ENCODE data around the gene STK17B. TPM values are rescaled to one million over a fixed set of nuclear protein-coding genes. Genes with fewer than 3 reads are reported as not detected.
"Not testable (repeated sequence)": the region's sequence is repeated elsewhere in the genome, so short reads cannot be mapped to it uniquely, and the experiment has no call there.

STK17B gene
- total and polyA plus RNA-seq, 9 of the 15 experiments (the other 6 are each of a cell fraction or from before 2014, with no cell fraction given): 2.3 to 17.7 (median 8.5) TPM

GRCh38 chr2:196096264-196096663 is 75.1 kb downstream of the STK17B start:
- Histone ChIP-seq H4K20me1 (replicated peaks; ENCODE audit: control insufficient read depth, insufficient read depth, low read length) (no peaks in the 10 kb centered on the region), H3K36me3 (ENCODE audit: control insufficient read depth, insufficient read depth, low read length) (no peaks in the 10 kb centered on the region), H3K4me3 (no peak overlapping the region), H3K27ac (ENCODE audit: extremely low read depth, low read depth, low read length) (no peak overlapping the region), H3K9me3 (replicated peaks; ENCODE audit: control insufficient read depth, insufficient read depth, low read depth, low read length) (no peaks in the 10 kb centered on the region), H2AFZ (ENCODE audit: low read depth, low read length) (no peak overlapping the region), H3K9ac (ENCODE audit: insufficient read depth in 1 of 2, low read depth in 2 of 2, low read length in 2 of 2) (no peak overlapping the region), H3K4me2 (ENCODE audit: insufficient read depth, low read length) (no peak overlapping the region), H3K79me2 (ENCODE audit: control insufficient read depth, insufficient read depth, low read length) (no peaks in the 10 kb centered on the region), H3K27me3 (ENCODE audit: control insufficient read depth in 2 of 2, insufficient read depth in 2 of 2, low read length in 2 of 2) (no peaks in the 10 kb centered on the region), H3K4me1 (replicated peaks in 1 of 2; ENCODE audit: control insufficient read depth in 2 of 2, insufficient read depth in 2 of 2, low read length in 2 of 2) (peaks cover 0 to 15% of the 10 kb centered on the region in 2 experiments; a peak in 4 of 5 replicates), H3K9me1 (ENCODE audit: control insufficient read depth, insufficient read depth, low read length) (no peaks in the 10 kb centered on the region)
- 55% methylated on average over 4 of the region's 4 CpGs for WGBS (ENCODE audit: insufficient coverage, low coverage, missing lambda C conversion rate)
- intact Hi-C loops (cut with micrococcal nuclease) (no loop called here), in situ Hi-C loops (cut with MboI) (no loop called here)
- BruUV-seq (replicated peaks): no TSS peak
- ChIA-PET CTCF (ENCODE audit: low intra/inter-chr PET ratio) (no interaction called here), POLR2A (no interaction called here)
- FAIRE-seq (no peak), ATAC-seq (no peak), DNase-seq (ENCODE audit: extremely low read depth in 1 of 4, low spot score in 3 of 4) (no peak)
- no peak for TF ChIP-seq ESRRA (IDR thresholded peaks at IDR 0.05; ENCODE audit: borderline replicate concordance, low read depth)
- no peak for TF ChIP-seq L3MBTL2 (IDR thresholded peaks at IDR 0.05)
- TF ChIP-seq NCOA4 (IDR thresholded peaks at IDR 0.05; ENCODE audit: partially characterized antibody): no peak
- TF ChIP-seq NUFIP1 (IDR thresholded peaks at IDR 0.05; ENCODE audit: partially characterized antibody): no peak

DNA sequence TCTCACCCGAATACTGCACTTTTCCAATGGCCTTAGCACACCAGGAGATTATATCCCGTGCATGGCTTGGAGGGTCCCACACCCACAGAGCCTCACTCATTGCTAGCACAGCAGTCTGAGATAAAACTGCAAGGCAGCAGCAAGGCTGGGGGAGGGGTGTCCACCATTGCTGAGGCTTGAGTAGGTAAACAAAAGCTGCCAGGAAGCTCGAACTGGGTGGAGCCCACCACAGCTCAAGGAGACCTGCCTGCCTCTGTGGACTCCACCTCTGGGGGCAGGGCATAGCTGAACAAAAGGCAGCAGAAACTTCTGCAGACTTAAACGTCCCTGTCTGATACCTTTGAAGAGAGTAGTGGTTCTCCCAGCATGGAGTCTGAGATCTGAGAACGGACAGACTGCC is 81.9 kb downstream of the STK17B start:
- ATAC-seq; H3K9ac ChIP-seq (ENCODE audit: insufficient read depth in 1 of 2, low read depth in 2 of 2, low read length in 2 of 2); H3K4me2 ChIP-seq (ENCODE audit: insufficient read depth, low read length); H4K20me1 ChIP-seq (replicated peaks; ENCODE audit: control insufficient read depth, insufficient read depth, low read length); H3K4me3 ChIP-seq; BruUV-seq (replicated peaks); CTCF ChIA-PET (ENCODE audit: low intra/inter-chr PET ratio); FAIRE-seq; H3K9me1 ChIP-seq (ENCODE audit: control insufficient read depth, insufficient read depth, low read length); H3K4me1 ChIP-seq (replicated peaks in 1 of 2; ENCODE audit: control insufficient read depth in 2 of 2, insufficient read depth in 2 of 2, low read length in 2 of 2); DNase-seq (ENCODE audit: extremely low read depth in 1 of 4, low spot score in 3 of 4); POLR2A ChIA-PET; H3K79me2 ChIP-seq (ENCODE audit: control insufficient read depth, insufficient read depth, low read length); intact Hi-C loops (cut with micrococcal nuclease); H3K9me3 ChIP-seq (replicated peaks; ENCODE audit: control insufficient read depth, insufficient read depth, low read depth, low read length); H2AFZ ChIP-seq (ENCODE audit: low read depth, low read length); H3K27me3 ChIP-seq (ENCODE audit: control insufficient read depth in 2 of 2, insufficient read depth in 2 of 2, low read length in 2 of 2); H3K36me3 ChIP-seq (ENCODE audit: control insufficient read depth, insufficient read depth, low read length); in situ Hi-C loops (cut with MboI); H3K27ac ChIP-seq (ENCODE audit: extremely low read depth, low read depth, low read length): not testable (repeated sequence)
- 29% methylated on average over 4 of the region's 5 CpGs for WGBS (ENCODE audit: insufficient coverage, low coverage, missing lambda C conversion rate)
